Adrenal gland (tissue), 12 donors: ENCODE results near the gene SCGN. TPM values are rescaled to one million over a fixed set of nuclear protein-coding genes. Genes with fewer than 3 reads are reported as not detected.

Experiments
- DNase-seq, 7 donors: peaks; one replicate each; pipeline ENCODE4 v3.0.0-alpha.2; 2019 to 2020
- H3K27ac ChIP-seq, 5 donors: fragments of 200-600 bp; sonication (generic) in 4 of 5; 1 replicate in 3 of 5; 2 replicates in 2 of 5; pipeline versions ENCODE4 v1.5.1 to v1.8.0; 2016 to 2020; ENCODE audit warnings: mild to moderate bottlenecking in 1 of 5
- H3K27me3 ChIP-seq: fragments of 200-600 bp; 2 replicates; pipeline ENCODE4 v1.8.0; 2021
- H3K36me3 ChIP-seq, 2 donors: fragments of 200-600 bp; replicated peaks in 1 of 2; 1 replicate in 1 of 2; 2 replicates in 1 of 2; pipeline versions ENCODE4 v1.5.1 to v1.8.0; 2018 to 2022
- H3K4me1 ChIP-seq, 2 donors: fragments of 200-600 bp; replicated peaks in 1 of 2; 1 replicate in 1 of 2; 2 replicates in 1 of 2; pipeline versions ENCODE4 v1.5.1 to v1.8.0; 2018 to 2021
- H3K4me3 ChIP-seq, 4 donors: fragments of 200-600 bp; sonication (generic) in 3 of 4; one replicate each; pipeline ENCODE4 v1.5.1; 2016 to 2018
- H3K9me3 ChIP-seq, 3 donors: fragments of 200-600 bp; sonication (generic) in 1 of 3; replicated peaks in 1 of 3; 1 replicate in 2 of 3; 2 replicates in 1 of 3; pipeline versions ENCODE4 v1.5.1 to v1.8.0; 2016 to 2021
- CTCF ChIP-seq, 6 experiments: fragments of 450-650 bp in 4 of 6; fragments of 200-600 bp in 2 of 6; sonication (generic) in 1 of 6; IDR thresholded peaks; 1 replicate in 5 of 6; 2 replicates in 1 of 6; pipeline versions ENCODE4 v1.5.1 to v1.8.0; 2016 to 2021; ENCODE audit warnings: antibody characterized with exemption in 6 of 6, mild to moderate bottlenecking in 2 of 6, moderate library complexity in 1 of 6
- POLR2A ChIP-seq, 2 donors: fragments of 450-650 bp; IDR thresholded peaks; one replicate each; pipeline ENCODE4 v1.6.1; 2017; ENCODE audit warnings: antibody characterized with exemption in 2 of 2, mild to moderate bottlenecking in 2 of 2, moderate library complexity in 1 of 2
- WGBS, 4 donors: extraction: QIAGEN DNeasy Blood & Tissue Kit in 2 of 4; methylation state at CpG; one replicate each; pipeline versions ENCODE4 v1.1.5 to v1.1.7; 2013 to 2017; 5-methylcytosine and 5-hydroxymethylcytosine counted together
- intact Hi-C, 2 donors: fragments of 100-400 bp; cut with DNase I; formaldehyde crosslinking; loops; one replicate each; pipeline versions ENCODE4 v1.14.1 to v1.15.0; 2022 to 2023
- polyA plus RNA-seq, 3 donors: library from polyadenylated mRNA; stranded (reverse); fragments of 200-250 nt in 2 of 3; fragments of 350-450 nt in 1 of 3; fragmentation: Illumina TruSeq in 1 of 3; extraction: RNeasy Lipid Tissue Mini Kit (QIAGEN cat#74804) in 1 of 3; gene quantifications; one replicate each; pipeline ENCODE4 v1.2.3, GENCODE V29; 2013 to 2014
- total RNA-seq, 9 donors: library from RNA; depleted of rRNA in 4 of 9; stranded (reverse); fragments of >200 nt in 4 of 9; fragments of 120-200 nt in 1 of 9; fragmentation: NEBNext Ultra II Directional in 1 of 9; extraction: Animal tissue kit (Norgen Biotek cat#: 25700) in 1 of 9; gene quantifications; one replicate each; pipeline versions ENCODE4 v1.1.0 to v1.2.4, GENCODE V29; 2013 to 2023
- donor health status: healthy with polysubstance abuse.
- donor health status: Bipolar disorder and iron deficiency.
- donor health status: DM: yes; HTN: yes; CAD: no.
- donor health status: DM: no; HTN: no; CAD: no.
- donor health status: DM: no; HTN: no; CAD: no.
- donor health status: DM: yes; HTN: yes; CAD: no.

The SCGN gene
- total and polyA plus RNA-seq, 12 donors = 0.19 to 3.7 (median 1.3) TPM

DNA sequence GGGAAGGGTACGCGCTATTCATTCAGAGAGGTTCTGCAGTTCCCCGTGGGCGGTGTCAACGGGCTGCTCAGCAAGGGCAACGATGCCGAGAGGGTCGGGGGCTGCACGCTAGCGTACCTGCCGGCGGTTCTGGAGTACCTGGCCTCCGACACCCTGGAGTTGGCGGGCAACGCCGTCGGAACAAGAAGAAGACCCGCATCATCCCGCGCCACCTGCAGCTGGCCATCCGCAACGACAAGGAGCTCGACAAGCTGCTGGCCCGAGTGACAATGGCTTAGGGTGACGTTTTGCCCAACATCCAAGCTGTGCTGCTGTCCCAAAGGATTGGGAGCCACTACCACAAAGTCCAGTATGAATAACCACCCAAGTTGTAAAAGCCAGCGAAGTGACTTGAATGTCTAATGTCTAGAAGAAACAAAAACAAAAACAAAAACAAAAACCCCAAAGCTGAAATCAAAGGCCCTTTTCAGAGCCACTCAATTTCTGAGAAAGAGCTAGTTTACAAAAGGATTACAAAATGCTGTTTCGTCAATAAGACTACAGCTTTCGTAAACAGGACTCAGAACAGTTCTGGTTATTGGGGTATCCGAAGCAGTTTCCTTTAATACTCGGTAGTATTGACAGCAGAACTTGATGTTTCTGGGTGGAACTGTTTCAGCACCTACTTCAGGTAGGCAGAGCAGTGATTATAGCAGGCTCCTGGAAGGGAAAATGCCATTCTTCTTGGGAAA, 80.6 kb downstream of the SCGN start:
- Histone ChIP-seq H3K27me3 (peaks cover 10% of the 10 kb centered on the region), H3K4me1 (no peaks in the 10 kb centered on the region), H3K4me3 (no peak overlapping the region), H3K27ac (no peak overlapping the region), H3K9me3 (no peaks in the 10 kb centered on the region), H3K36me3 (no peaks in the 10 kb centered on the region)
- no peak for DNase-seq
- no peak for TF ChIP-seq POLR2A (IDR thresholded peaks at IDR 0.05)
- no peak for TF ChIP-seq CTCF (IDR thresholded peaks at IDR 0.05)
- intact Hi-C loops = no loop called here
- 47 to 77% (median 53%) methylated on average over 16 to 30 of the region's 30 CpGs for WGBS, 4 donors

GRCh38 chr6:25735261-25735660, 83.2 kb downstream of the SCGN start:
- no peak for TF ChIP-seq POLR2A (IDR thresholded peaks at IDR 0.05)
- TF ChIP-seq CTCF (IDR thresholded peaks at IDR 0.05) = no peak

DNA sequence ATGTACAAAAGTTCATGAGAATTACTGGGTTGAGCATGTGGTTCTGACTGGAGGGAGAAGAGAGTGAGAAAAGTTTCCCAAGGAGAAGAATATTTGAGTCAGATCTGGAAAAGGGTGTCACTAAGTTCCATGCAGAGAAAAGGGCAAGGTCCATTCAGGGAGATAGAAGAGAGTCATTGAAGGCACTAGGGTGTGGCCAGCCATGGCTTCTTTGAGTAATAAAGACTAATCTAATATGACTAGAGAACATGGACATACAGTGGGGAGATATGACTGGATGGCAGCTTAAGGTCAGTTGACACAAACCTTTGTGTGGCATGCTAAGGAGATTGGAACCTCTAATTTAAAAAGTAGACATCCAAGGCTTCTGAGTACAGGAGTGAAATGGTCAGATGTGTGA, 91.9 kb downstream of the SCGN start:
- intact Hi-C loops = no loop called here

More at GRCh38 chr6:25735261-25735660, 83.2 kb downstream of the SCGN start:
- DNase-seq = no peak
- intact Hi-C loops = no loop called here
- H3K27me3 ChIP-seq = peaks cover 10% of the 10 kb centered on the region
- H3K27ac ChIP-seq = no peak overlapping the region
- H3K4me3 ChIP-seq = no peak overlapping the region
- H3K4me1 ChIP-seq = no peaks in the 10 kb centered on the region
- no peaks in the 10 kb centered on the region for H3K36me3 ChIP-seq
- H3K9me3 ChIP-seq = no peaks in the 10 kb centered on the region

GRCh38 chr6:25745836-25746235, 93.8 kb downstream of the SCGN start:
- no peaks in the 10 kb centered on the region for H3K27me3 ChIP-seq
- no peak overlapping the region for H3K4me3 ChIP-seq
- H3K36me3 ChIP-seq = no peaks in the 10 kb centered on the region
- DNase-seq = no peak
- intact Hi-C loops = no loop called here
- no peaks in the 10 kb centered on the region for H3K9me3 ChIP-seq
- H3K4me1 ChIP-seq = no peaks in the 10 kb centered on the region
- 66 to 75% (median 70%) methylated on average over 4 of the region's 4 CpGs for WGBS, 4 donors
- no peak overlapping the region for H3K27ac ChIP-seq
- TF ChIP-seq CTCF (IDR thresholded peaks at IDR 0.05) (no peak), POLR2A (IDR thresholded peaks at IDR 0.05) (no peak)

More for the DNA sequence above, 91.9 kb downstream of the SCGN start:
- TF ChIP-seq CTCF (IDR thresholded peaks at IDR 0.05) (no peak), POLR2A (IDR thresholded peaks at IDR 0.05) (no peak)
- H3K9me3 ChIP-seq = no peaks in the 10 kb centered on the region
- H3K36me3 ChIP-seq = no peaks in the 10 kb centered on the region
- no peak overlapping the region for H3K27ac ChIP-seq
- no peak for DNase-seq
- no peaks in the 10 kb centered on the region for H3K27me3 ChIP-seq
- no peaks in the 10 kb centered on the region for H3K4me1 ChIP-seq
- H3K4me3 ChIP-seq = no peak overlapping the region
